Islet precursor cell (in vitro differentiated cells): ENCODE measurements around the gene POLR1E.
"Not testable (repeated sequence)": the region's sequence is repeated elsewhere in the genome, so short reads cannot be mapped to it uniquely, and the experiment has no call there.

Experiments
- DNase-seq: peaks from one replicate; pipeline ENCODE4 v3.0.0-alpha.2; 2018

The POLR1E gene

DNA sequence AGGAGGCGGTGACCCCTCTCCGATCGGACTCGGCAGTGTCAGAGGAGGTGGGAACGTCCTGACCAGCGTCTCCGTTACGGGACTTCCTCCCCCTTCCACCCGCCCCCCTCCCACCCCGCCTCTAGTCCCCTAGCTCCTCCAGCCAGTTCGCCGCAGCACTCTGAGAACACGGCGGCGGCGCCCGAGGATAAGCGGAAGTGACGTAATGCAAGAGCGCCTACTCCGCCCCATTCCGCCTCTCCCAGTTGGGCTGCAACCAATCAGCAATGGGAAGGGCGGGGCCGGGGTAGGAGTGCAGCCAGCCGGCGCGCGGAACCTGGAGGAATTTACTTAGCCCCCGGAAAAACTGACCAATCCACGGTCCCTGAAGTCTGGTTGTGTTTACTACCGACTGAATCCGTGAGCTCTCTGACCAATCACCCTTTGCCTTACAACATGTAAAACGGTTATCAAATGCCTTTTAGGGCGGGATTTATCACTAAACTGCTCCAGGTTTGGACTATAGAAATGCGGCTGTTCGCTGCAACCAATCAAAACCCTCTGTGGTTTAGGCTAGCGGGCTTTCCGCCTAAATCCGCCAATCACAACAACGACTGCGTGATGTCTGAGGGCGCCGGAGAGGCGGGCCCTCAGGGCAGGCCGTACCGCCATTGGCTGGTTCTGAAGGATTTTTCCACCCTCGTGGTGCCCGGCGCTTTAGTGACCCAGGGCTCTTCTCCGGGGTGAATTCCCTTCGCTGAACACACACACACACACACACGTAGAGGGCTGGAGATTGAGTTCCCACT is 20.3 kb upstream of the POLR1E start, which contains the start of gene ZBTB5:
Gene ZBTB5, minus strand, starts transcription at position 202 of the 788 bp plus-strand sequence. CDS start 22,899 bp downstream, outside the sequence.
- peak; percentile 100 for DNase-seq

DNA sequence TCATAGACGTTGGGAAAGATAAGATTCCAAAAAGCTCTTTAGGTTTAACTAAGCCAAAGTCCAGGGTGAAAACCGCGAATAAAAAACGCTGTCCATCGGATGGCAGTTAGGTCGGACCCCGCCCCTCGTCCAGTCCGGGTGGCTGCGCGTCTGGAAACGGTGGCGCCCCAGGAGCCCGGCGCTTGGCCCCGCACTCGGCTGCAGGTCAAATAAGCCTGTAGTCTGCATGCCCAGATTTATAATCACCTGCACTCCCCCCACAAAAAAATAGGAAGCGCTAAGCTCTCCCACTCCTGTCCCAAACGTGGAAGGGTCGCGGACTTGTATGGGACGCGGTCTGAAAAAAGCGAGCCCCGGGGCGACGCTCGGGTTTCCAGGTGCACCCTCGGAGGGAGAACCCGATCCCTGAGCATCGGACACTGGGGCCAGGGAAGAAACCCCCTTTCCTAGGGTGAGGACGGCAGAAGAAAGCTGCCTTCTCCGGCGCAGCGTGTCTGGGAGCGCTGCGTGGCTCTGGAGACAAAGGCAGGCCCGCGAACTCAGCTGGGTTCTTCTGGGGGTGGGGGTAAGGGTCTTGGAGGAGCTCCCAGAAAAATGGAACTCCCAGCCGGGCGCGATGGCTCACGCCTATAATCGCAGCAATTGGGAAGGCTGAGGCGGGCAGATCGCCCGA is 19.6 kb upstream of the POLR1E start:
- peak; percentile 94 for DNase-seq

GRCh38 chr9:37467530-37467929 is 18.2 kb upstream of the POLR1E start:
- DNase-seq, result not testable (repeated sequence)

DNA sequence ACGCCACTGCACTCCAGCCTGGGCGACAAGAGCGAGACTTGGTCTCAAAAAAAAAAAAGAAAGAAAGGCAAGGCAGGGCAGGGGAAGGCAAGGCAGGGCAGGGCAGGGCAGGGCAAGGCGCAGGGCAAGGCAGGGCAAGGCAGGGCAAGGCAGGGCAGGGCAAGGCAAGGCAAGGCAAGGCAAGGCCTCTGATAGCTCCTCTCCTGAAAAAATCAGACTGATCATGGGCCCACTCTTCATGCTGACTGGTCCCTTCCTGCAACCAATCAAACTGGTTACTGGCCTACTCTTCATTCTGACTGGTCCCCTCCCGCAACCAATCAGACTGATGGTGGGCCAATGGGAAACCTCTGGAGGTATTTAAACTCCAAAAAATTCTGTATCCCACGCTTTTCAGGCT is 17.1 kb upstream of the POLR1E start:
- DNase-seq, result no peak

DNA sequence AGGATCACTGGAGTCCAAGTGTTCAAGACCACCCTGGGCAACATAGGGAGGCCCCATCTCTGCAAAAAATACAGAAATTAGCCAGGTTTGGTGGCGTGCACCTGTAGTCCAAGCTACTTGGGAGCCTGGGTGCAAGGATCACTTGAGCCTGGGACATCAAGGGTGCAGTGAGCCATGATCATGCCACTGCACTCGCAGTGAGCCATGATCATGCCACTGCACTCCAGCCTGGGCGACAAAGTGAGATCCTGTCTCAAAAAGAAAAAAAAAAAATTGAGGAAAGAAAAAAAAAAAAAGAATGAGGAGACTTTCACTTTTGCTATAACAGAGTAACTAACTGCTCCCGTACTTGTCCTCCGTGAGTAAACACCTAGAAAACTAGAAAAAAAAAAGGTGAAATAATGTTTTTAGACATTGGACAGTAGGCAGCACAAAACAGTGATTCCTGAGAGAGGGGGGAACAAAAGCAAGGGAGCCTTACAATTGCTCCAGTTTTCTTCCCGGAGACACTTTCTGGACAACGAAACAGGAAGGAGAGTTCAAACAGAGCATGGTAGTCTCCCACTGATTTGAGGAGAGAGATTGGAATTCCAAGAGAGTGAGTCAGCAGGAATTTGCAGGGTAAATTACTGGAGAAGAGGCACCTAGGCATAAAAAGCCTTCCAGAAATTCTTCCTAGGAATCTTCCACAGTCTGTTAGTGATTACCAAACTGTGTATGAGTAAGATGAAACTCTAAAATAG is 13.6 kb upstream of the POLR1E start:
- peak; percentile 89 for DNase-seq

- not testable (repeated sequence) for DNase-seq
Observed at GRCh38 chr9:37473982-37474381, 11.8 kb upstream of the POLR1E start.

GRCh38 chr9:37474438-37474837 is 11.3 kb upstream of the POLR1E start:
- DNase-seq, result no peak

- DNase-seq, result no peak
Observed at GRCh38 chr9:37476930-37477329, 8.8 kb upstream of the POLR1E start.

GRCh38 chr9:37477443-37477842 is 8.3 kb upstream of the POLR1E start:
- DNase-seq, result not testable (repeated sequence)

GRCh38 chr9:37477987-37478619 is 7.6 kb upstream of the POLR1E start:
- not testable (repeated sequence) for DNase-seq

DNA sequence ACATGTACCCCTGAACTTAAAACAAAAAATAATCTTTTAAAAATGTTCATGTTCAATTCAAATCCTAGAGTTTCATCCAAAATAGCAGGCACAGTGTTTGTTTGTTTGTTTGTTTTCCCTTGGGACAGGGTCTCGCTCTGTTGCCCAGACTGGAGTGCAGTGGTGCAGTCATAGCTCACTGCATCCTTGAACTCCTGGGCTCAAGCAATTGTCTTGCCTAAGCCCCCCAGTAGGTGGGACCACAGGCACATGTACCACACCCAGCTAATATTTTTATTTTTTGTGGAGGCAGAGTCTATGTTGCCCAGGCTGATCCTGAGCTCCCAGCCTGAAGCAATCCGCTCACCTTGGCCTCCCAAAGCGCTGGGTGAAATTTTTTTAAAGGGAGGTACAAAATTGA is 5.0 kb upstream of the POLR1E start:
- no peak for DNase-seq

- no peak for DNase-seq
Observed at GRCh38 chr9:37486256-37486615, 488 bp downstream of the POLR1E start.

DNA sequence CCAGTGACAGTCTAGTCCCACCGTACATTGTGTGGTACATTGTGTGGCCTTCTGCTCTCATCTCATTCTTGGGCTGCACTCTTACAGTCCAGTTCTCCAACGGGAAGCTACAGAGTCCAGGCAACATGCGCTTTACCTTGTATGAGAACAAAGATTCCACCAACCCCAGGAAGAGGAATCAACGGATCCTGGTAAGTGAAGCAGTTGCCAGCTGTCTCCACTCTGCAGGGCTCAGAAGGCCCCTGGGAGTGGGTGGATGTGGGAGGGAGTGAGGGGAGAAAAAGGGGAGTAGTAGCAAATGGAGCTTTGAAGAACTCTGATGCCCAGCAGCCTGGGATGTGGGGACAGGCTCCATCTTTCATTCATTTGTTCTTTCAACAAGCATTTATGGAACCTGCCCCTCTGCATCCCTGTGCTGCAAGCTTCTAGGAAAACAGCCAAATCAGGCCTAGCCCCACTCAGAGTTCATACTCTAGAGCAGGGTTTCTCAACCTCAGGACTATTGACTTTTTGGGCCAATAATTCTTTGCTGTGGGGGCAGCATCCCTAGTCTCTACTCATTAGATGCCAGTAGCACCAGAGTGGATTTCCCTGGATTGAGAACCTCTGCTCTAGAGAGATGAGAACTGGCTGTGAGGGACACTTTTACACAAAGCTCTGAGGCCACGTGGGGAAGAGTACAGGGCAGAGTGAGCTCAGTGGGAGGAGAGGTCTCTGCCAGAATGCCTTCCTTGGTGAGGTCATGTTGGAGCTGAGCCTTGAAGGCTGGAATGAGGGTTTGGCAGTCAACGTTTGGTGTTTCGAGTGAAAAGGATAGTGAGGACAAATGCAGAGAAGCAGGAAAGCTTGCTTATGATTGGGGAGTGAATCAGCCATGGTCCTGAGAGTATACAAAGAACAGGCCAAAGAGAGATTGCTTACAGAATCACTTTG is 1.1 kb downstream of the POLR1E start:
- no peak for DNase-seq

GRCh38 chr9:37491939-37492338 is 6.2 kb downstream of the POLR1E start:
- DNase-seq, result no peak

DNA sequence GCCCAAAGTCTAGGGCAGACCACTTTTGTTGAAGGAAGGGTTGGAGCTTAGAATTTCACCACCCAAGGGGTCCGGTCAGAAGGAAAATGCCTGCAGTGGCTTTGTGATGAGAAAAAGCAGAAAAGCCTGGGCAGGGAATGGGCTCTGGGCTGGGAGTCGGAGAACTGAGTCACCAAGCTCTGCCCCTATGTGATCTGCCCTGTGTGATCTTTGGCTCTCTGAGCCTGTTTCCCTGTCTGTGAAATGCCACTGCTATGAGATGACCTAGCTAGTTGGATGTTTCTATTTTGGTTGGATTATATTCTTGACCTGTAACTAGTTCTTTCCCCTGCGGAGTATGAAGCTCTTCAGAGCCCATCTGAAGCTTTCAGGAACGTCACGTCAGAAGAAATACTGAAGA is 9.8 kb downstream of the POLR1E start:
- DNase-seq, result no peak

DNA sequence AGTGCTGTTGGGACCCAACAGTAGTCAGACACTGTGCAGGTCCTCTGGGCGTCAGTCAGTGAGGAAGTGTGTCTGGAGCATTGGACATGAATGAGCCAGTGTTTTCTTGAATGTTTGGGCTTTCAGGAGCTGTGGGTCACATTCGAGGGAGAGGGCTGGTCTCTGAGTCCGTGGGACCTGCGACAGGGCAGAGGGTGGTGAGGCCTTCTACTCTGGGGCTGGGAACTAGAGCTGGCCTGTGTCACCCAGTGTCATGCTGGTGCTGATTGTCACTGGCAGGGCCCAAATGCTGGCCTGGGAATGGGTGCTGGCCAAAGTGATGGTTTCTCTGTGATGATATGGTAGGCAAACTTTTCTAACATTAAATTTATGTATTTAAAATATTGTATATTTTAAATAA is 10.3 kb downstream of the POLR1E start:
- DNase-seq, result no peak

GRCh38 chr9:37497320-37497719 is 11.6 kb downstream of the POLR1E start:
- no peak for DNase-seq

GRCh38 chr9:37498457-37498856 is 12.7 kb downstream of the POLR1E start:
- no peak for DNase-seq

DNA sequence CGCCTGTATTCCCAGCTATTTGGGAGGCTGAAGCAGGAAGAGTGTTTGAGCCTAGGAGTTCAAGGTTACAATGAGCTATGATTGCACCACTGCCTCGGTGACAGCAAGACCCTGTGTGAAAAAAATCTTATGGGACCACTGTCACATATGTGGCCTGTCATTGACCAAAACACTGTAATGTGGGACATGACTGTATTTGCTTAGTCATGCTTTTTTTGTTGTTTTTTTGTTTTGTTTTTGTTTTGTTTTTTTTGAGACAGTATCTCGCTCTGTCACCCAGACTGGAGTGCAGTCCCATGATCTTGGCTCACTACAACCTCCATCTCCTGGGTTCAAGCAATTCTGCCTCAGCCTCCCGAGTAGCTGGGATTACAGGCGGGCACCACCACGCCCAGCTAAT is 13.5 kb downstream of the POLR1E start:
- no peak for DNase-seq

DNA sequence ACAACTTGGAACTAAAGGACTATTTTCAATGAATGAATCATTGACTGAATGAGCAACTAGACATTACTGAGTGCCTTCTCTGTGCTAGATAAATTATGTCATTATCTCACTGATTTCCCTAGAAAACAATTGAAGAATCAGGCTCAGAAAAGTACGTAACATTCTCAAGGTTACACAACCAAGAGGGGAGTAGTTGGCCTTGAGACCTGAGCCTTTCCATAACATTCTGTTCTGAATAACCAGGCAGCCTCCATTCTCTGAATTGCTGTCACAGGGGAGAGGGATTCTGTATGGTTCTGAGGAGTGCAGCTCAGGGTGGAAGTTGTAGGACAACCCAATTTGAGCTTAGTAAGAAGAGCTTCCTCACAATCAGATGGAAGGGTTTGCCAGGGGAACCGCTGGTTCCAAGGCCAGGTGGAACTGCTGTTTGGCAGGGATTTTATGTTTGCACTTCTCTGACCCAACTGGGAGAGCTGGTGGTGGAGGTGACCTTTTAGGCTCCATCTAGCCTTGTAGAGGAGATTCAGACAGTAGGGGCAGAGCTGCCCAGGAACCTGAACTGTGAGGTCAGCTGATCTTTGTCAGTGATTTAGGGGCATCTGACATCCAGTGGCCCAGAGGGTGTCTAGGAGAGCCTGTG is 16.3 kb downstream of the POLR1E start:
- no peak for DNase-seq

DNA sequence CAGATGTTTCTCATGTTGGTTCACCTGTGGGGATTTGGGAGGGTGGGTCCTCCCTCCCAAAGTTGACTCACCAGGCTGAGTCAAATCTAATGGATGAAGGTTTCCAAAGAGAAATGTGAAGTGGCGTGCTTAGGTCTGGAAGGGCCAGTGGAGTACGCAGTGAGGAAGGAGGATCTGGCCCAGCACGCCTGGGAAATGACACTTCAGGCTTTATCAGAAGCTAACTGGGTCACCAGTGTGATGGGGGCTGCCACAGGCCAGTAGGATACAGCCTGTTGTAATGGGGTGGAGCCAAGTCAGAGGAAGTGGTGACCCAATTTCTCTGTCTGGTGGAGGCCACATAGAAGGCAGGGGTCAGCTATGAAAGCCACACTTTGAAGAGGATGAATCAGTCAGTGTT is 18.0 kb downstream of the POLR1E start:
- no peak for DNase-seq

GRCh38 chr9:37504605-37505004 is 18.9 kb downstream of the POLR1E start:
- DNase-seq, result no peak
